GM18858 (cell line): Measurements from ENCODE around the gene C19orf38.
"Not testable (repeated sequence)": the region's sequence is repeated elsewhere in the genome, so short reads cannot be mapped to it uniquely, and the experiment has no call there.

Experiments
- ATAC-seq: cut with Tn5 transposase; IDR thresholded peaks from one replicate; pipeline ENCODE4 v1.9.1; 2021; ENCODE audit not compliant: unreplicated experiment

C19orf38 gene

DNA sequence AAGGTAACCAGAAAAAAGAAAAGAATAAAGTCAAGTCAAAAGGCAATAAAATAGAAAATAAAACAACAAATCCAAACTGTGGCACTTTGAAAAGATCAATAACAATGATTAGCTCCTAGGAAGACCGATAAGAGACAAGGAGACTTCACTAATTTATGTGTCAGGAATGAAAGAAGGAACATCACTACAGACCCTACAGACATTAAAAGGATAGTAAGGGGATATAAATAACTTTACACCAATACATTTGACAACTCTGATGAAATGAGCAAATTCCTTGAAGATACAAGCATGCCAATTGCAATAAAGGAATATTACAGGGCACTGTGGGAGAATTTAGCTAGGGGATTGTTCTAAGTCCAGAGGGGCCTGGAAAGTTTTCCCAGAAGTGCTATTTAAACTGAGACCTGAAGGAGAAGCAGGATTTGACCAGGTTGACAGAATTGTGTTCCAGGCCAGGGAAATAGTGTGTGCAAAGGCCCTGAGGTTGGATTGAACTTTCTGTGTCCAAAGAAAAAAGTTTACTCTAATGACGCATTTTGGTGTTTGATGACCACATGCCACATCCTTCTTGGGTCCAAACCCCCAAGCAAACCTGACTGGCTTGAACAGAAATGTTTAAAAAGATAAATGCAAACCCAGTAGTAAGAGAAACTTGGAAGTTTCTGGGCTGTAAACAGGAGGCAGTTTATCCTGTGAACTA lies 1.6 kb upstream of the C19orf38 start:
- ATAC-seq: no peak

DNA sequence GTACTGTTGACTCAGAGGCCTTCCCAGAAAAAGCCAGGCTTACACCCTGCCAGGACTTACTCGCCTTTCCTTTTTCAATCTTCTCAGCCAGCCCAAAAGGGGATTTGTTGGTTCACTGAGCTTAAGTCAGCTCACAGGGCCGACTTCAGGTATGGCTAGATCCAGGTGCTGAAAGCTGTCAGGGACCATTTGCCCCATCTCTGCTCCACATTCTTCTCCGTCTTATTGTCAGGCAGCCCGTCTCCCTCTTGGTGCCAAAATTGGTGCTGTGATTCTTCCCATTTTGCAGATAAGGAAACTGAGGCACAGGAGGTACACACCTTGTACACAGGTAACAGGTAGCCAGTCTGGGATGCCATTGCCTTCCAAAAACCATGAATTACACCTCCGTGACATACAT lies 2.4 kb downstream of the C19orf38 start:
- no peak for ATAC-seq

DNA sequence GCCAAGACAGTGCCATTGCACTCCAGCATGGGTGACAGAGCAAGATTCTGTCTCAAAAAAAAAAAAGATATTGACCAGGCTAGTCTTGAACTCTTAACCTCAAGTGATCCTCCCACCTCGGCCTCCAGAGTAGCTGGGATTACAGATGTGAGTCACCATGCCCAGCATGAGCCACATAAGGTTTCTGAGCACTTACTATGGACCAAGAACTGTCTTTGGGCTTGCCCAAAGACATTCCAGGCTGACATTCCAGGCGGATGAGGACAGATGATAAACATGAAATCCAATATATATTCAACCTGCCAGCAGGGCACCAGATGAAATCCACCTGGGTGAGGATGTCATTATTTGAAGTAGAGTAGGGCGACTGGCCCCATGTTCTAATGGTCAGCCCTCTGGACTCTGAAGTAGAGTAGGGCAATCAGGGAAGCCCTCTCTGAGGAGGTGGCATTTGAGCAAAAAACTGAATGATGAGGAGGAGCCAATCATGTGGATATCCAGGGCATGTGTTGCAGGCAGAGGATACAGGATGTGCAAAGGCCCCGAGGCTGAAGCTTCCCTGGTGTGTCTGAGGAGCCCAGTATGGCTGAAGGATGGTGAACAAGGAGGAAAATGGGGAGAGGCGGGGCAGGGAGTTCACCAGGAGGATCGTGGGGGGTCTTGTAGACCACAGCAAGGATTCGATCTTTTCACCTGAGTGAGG lies 4.0 kb downstream of the C19orf38 start:
- no peak for ATAC-seq

DNA sequence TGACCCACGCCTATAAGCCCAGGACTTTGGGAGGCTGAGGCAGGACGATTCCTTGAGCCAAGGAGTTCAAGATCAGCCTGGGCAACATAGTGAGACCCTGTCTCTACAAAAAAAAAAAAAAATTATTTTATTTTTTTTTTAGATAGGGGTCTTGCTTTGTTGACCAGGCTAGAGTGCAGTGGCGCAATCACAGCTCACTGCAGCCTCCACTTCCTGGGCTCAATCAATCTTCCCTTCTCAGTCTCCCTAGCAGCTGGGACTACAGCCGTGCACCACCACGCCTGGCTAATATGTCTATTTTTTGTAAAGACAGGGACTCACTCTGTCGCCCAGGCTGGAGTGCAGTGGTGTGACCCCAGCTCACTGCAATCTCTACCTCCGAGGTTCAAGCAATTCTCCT lies 4.7 kb downstream of the C19orf38 start:
- no peak for ATAC-seq

DNA sequence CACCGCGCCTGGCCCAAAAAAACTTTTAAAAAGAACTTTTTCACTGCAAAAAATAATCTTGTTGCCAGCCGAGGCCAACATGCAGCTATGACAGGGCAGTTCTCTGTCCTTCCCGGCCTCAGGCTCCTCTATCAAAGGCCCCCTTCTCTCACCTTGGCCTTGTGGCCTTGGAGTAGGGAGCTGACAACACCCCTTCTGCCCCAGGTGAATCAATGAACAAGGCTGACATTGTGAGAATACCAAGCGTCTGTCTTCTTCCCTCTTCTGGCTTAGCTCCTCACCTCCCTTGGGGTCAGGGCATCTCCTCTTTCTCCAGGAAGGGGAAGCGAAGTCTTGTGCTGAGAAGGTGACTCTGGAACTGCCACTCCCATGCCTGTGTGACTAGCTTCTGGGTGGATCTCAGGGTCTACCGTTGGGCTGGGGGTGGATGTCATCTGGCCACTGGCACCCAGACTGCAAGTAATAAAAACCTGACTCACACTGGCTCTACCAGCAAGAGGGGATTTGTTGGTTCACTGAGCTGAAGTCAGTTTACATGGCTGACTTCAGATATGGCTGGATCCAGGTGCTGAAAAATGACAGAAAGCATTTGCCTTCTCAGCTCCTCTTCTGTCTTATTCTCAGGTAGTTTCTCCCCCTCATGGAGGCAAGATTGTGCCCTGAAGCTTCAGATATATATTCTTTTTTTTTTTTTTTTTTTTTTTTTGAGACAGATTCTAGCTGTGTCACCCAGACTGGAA lies 6.3 kb downstream of the C19orf38 start:
- no peak for ATAC-seq

DNA sequence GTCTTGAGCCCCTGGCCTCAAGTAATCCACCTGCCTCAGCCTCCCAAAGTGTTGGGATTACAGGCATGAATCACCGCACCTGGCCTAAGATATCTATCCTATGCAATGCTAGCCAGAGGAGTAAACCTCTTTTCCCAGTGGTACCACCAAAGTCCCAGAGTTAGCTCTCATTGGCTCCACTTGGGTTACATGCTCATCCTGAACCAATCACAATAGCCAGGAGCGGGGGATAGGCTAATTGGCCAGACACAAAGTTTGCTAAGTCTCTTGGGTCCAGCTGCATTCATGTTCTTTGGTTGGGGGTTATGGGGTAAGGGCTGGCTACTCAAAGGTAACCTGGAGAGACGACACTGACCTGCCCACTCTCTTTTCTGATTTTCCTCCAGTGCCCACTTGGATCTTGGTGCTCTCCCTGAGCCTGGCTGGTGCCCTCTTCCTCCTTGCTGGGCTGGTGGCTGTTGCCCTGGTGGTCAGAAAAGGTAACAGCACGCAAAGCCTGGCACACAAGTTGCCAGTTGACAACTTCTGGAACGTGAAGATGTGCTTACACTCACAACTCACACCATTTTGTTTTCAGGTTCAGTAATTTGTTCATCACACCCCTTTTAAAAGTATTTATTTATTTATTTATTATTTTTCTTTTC lies 7.8 kb downstream of the C19orf38 start:
- no peak for ATAC-seq

DNA sequence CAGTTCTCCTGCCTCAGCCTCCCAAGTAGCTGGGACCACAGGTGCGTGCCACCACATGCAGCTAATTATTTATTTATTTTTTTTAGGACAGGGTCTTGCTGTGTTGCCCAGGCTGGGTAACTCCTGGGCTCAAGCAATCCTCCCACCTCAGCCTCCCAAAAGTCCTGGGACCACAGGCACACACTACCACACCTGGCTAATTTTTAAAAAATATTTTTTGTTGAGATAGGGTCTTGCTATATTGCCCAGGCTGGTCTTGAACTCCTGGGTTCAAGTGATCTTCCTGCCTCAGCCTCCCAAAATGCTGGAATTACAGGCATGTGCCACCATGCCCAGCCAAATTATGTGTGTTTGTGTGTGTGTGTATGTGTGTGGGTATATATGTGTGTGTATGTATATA lies 8.7 kb downstream of the C19orf38 start:
- not testable (repeated sequence) for ATAC-seq

DNA sequence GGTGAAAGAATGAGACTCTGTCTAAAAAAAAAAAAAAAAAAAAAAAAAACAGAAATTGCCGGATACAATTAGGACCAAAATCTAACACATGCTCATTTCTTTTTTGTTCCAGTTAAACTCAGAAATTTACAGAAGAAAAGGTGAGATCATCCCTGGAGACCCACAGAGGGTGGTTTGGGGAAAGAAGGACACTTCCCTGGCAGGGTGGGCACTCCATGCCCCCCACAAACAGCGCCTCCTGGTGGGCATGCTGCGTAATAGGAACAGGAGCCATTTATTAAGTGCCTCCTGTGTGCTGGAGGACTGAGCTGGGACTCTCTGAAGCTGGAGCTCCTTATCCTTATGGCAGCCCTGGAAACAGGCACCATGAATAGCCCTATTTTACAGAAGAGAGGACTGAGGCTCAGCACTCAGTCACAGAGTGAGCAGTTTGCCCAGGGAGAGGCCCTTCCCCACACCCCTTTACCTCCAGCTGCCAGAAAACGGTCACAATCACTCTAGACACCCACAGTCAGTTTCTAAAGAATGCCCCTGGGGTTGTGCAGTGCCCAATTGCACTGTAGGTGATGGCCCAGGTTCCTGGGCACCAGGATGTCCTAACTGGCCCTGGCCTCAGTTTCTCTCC lies 10.1 kb downstream of the C19orf38 start:
- ATAC-seq: no peak

DNA sequence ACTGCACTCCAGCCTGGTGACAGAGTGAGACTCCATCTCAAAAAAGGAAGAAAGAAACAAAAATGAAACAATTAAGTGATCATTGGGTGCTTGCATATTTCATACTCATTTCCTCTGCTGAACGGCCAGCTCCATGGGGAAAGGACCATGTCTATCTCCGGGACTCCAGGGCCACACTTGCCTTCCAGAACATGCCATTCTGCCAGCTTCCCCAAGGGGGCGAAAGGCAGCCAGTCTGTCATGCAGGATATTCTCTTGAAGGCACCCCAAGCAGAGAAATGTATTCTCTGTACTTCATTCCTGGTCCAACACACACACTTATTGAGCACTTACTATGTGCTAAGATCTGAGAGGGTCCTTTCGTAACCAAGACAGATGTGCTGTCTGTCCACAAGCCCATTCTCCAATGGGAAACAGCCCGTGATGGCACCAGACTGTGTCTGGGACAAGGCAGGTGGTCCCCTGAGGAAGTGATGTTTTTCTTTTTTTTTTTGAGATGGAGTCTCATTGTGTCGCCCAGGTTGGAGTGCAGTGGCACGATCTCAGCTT lies 13.0 kb downstream of the C19orf38 start:
- ATAC-seq: no peak

DNA sequence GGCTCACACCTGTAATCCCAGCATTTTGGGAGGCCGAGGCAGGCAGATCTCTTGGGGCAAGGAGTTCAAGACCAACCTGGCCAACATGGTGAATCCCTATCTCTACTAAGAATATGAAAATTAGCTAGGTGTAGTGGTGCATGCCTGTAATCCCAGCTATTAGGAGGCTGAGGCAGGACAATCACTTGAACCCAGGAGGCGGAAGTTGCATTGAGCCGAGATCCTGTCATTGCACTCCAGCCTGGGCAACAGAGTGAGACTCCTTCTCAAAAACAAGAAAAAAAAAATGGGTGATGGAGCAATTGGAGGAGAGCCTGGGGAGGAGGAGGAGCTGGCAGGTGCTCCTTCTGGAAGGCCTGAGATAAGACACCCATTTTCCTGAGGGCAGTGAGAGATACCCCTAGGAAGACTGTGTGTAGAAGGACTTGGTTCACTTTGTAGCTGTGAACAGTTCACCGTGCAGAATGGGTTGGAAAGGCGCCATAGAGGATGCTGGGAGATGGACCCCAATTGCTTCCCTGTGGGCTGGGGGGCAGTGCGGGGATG lies 14.4 kb downstream of the C19orf38 start:
- ATAC-seq: no peak

DNA sequence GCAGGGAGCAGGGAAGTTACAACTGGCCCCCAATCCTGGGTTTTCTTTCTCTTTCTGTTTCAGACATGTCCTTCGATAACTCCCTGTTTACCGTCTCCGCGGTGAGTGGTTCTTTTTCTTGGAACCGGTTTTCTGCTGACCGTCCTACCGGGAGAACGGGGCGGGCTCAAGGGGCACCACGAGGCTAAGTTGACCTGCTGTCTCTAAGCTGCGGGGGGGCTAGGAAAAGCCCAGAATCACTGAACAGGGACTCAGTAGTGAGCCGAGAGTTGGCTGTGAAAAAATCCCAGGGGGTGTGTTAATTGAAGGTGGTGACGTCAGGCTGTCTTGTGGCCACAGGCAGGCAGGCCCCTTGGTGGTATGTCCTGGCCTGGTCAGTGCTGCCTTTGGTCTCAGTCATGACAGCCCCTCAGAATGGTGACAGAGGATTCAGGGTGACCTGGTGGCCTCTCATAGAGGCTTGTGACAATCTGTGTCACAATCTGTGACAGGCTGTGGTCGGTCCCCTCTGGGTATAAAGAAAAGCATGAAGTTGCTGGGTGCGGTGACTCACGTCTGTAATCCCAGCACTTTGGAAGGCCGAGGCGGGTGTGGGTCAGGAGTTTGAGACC lies 15.0 kb downstream of the C19orf38 start:
- ATAC-seq: no peak

DNA sequence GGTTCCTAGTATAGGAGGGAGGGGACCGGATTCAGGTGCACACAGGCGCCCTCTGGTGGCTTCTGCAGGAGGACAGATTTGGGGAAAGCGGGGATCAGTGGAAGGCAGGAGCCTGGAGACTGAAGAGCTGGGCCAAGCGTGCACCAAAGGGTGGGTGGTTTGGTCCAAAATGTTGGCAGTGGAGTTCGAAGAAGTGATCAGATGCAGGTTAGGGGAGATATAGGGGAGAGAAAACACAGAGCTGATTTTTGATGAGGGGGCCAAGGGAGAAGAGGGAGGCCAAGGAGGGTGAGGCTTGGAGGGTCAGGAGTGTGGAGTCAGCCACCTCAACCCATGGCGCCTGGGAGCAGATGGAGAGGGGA lies 16.3 kb downstream of the C19orf38 start:
- ATAC-seq: no peak

DNA sequence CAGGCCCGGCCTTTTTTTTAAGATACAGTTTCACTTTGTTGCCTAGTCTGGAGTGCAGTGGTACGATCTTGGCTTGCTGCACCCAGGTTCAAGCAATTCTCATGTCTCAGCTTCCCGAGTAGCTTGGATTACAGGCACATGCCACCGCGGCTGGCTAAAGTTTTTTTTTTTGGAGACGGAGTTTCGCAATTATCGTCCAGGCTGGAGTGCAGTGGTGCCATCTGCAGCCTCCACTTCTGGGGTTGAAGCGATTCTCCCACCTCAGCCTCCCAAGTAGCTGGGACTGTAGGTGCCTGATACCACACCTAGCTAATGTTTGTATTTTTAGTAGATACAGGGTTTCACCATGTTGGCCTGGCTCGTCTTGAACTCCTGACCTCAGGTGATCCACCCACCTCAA lies 18.3 kb downstream of the C19orf38 start:
- ATAC-seq: no peak

DNA sequence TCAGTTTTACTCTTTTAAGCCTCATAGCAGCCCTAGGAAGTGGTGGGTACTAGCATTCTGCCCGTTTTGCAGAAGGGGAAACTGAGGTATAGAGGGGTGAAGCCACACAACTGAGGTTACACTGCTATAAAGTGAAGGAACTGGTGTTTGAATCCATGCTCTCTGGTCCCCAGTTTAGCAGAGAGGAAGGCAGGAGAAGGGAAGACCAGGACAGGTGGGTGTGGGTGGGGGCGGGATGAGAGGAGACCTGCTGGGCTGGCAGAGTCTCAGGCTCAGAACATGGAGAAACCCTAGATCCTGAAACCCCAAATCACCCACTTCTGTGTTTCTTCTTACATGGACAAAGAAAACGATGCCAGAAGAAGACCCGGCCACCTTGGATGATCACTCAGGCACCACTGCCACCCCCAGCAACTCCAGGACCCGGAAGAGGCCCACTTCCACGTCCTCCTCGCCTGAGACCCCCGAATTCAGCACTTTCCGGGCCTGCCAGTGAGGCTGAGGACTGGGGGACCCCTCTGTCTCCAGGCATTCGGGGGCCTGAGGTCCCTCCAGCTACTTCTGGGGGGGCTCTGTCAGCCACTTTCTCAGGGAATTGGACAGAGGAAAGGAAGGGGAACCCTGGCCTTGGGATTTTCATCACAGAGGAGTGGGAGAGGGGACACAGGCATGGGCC lies 20.8 kb downstream of the C19orf38 start:
- ATAC-seq: no peak

DNA sequence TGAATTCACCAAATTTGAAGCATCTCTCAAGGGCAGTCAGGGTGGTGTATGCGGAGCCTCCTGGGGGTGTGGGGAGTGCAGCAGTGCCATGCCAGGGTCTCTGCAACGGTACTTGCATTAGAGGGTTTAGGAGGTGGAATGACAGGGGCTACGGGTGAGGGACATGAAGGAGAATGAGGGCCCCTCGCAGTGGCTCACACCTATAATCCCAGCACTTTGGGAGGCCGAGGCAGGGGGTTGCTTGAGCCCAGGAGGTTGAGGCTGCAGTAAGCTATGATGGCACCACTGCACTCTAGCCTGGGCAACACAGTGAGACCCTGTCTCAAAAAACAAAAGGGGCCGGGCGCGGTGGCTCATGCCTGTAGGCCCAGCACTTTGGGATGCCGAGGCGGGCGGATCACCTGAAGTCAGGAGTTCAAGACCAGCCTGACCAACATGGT lies 21.7 kb downstream of the C19orf38 start:
- not testable (repeated sequence) for ATAC-seq

DNA sequence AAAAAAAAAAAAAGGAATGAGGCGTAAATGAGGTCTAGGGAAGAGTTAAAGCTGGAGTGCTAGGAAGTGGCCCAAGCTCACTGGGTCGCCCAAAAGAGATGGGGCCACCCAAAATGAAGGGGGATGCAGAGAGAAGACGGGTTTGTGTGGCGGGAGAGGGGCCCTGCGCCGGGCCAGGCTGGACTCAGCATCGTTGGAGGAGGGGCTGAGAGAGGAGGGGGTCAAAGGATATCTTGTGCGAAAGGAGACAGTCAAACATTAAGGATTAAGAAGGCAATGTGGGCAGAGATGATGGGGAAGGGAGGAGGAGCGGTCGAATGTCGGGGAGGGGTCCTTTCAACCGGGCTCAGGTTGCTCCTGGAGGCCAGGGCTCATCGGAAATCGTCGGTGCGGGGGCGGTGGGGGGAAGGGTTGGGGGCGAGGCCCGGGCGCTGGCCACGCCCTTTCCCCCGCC lies 22.3 kb downstream of the C19orf38 start:
- no peak for ATAC-seq

DNA sequence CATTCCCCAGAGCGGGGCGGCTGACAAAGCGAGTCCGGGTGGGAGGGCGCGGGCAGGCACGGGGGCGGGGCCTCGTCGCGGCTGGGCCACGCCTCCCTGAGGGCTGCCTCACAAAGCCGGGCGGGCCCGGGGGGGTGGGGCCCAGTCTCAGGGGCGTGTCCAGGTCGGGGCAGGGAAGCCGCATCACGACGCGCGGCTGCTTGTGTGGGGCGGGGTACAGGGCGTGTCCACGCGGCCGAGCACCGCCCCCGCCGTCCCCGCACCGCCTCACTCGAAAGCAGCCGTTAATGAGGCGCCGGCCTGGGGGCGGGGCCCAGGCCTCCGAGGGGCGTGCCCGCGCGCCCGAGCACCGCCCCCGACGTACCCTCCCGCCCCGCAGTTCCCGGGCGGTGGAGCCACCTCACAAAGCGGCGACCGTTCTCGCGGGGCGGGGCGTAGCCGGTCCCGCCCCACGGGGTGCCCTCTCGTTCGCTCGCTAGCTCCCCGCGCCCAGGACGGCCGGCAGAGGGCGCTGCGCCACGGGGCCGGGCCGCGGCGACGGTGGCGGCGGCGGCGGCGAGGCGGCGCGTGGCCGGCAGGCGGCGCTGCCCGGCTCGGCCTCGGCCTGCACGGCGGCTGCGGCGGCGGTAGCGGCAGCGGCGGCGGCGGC lies 22.9 kb downstream of the C19orf38 start, which contains the start of gene CARM1:
Gene CARM1, plus strand, starts transcription at position 599 of the 649 bp plus-strand sequence. CDS start 150 bp downstream, outside the sequence.
- ATAC-seq: peak; percentile 67

DNA sequence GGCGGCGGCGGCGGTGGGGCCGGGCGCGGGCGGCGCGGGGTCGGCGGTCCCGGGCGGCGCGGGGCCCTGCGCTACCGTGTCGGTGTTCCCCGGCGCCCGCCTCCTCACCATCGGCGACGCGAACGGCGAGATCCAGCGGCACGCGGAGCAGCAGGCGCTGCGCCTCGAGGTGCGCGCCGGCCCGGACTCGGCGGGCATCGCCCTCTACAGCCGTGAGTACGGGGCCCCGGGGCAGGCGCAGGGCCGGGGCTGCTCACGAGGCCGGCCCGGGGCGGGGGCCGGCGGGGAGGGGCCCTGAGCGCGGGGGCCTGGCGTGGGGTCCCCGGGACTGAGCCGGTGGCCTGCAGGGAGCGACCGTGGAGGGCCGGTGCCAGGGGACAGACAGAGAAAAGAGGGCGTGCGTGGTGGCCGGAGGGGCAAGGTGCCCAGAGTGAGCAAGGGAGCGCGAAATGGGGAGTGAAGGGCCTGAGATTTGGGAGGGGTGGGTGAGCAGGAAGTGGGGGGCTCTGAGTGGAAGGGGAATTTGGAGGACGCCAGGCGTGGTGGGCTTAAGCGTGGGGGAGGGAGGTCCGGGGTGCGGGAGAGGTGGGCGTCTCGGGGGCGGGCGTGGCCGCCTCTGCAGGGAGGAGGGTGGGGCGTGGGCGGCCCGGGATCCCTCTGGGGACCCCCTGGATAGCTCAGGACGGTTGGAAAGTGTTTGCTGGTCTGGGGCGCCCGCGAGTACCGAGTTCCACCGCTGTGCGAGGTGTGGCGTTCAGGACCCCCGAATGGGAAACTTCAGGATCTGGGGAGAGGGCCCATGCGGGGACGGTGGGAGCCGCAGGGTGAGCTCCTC lies 23.7 kb downstream of the C19orf38 start:
- peak; percentile 5 for ATAC-seq
